Karpas-422 (cell line): ENCODE measurements around the gene SIAH2. TPM values are rescaled to one million over a fixed set of nuclear protein-coding genes. Genes with fewer than 3 reads are reported as not detected.
A peak's percentile ranks its signal among the peaks of the same experiment; 100 is the strongest.

Source experiments
- DNase-seq: peaks from one replicate; pipeline ENCODE4 v3.0.0-alpha.2; 2015
- H2AFZ ChIP-seq: fragments of 200-600 bp; sonication (generic); 2 replicates; pipeline ENCODE4 v1.6.1; 2014; ENCODE audit warnings: antibody characterized with exemption, low read length, mixed read lengths
- H3K27ac ChIP-seq: fragments of 200-600 bp; sonication (generic); 2 replicates; pipeline ENCODE4 v1.5.1; 2014; ENCODE audit warnings: mild to moderate bottlenecking, low read length, moderate library complexity
- H3K27me3 ChIP-seq: fragments of 200-600 bp; sonication (generic); 2 replicates; pipeline ENCODE4 v1.6.1; 2014; ENCODE audit warnings: low read length, mixed read lengths
- H3K36me3 ChIP-seq: fragments of 200-600 bp; sonication (generic); 2 replicates; pipeline ENCODE4 v1.6.1; 2014; ENCODE audit warnings: low read length, mixed read lengths; ENCODE audit not compliant: insufficient read depth
- H3K4me1 ChIP-seq: fragments of 200-600 bp; sonication (generic); 2 replicates; pipeline ENCODE4 v1.6.1; 2014; ENCODE audit warnings: mild to moderate bottlenecking, low read length, mixed read lengths
- H3K4me2 ChIP-seq: fragments of 200-600 bp; sonication (generic); 2 replicates; pipeline ENCODE4 v1.6.1; 2014; ENCODE audit warnings: low read length, low read depth, mild to moderate bottlenecking; ENCODE audit not compliant: poor library complexity, severe bottlenecking
- H3K4me3 ChIP-seq: fragments of 200-600 bp; sonication (generic); 2 replicates; pipeline ENCODE4 v1.5.1; 2014; ENCODE audit warnings: mild to moderate bottlenecking, antibody characterized with exemption, low read length, mixed read lengths
- H3K79me2 ChIP-seq: fragments of 200-600 bp; sonication (generic); 2 replicates; pipeline ENCODE4 v1.6.1; 2014; ENCODE audit warnings: mild to moderate bottlenecking, low read length, mixed read lengths
- H3K9ac ChIP-seq: fragments of 200-600 bp; sonication (generic); 2 replicates; pipeline ENCODE4 v1.6.0; 2014; ENCODE audit warnings: low read length
- H3K9me2 ChIP-seq: fragments of 200-600 bp; sonication (generic), shearing (Covaris generic); replicated peaks from 2 replicates; pipeline ENCODE4 v1.6.0; 2014; ENCODE audit warnings: mild to moderate bottlenecking, low read length, moderate library complexity; ENCODE audit not compliant: insufficient read depth
- H3K9me3 ChIP-seq: fragments of 300-700, 200-600 bp; sonication (generic); 2 replicates; pipeline ENCODE4 v1.6.1; 2014; ENCODE audit warnings: low read length, mixed read lengths
- H4K20me1 ChIP-seq: fragments of 200-600 bp; sonication (generic); 2 replicates; pipeline ENCODE4 v1.6.1; 2014; ENCODE audit warnings: mild to moderate bottlenecking, antibody characterized with exemption, low read length, low read depth; ENCODE audit not compliant: insufficient read depth
- total RNA-seq: library from RNA; depleted of rRNA; stranded (reverse); fragments of >200 nt; shearing (Covaris generic); gene quantifications from 2 replicates; pipeline ENCODE4 v1.2.3, GENCODE V29; 2014; ENCODE audit warnings: low replicate concordance

Gene SIAH2
- total RNA-seq, 1 experiment from 2014 or later, result 160 TPM

DNA sequence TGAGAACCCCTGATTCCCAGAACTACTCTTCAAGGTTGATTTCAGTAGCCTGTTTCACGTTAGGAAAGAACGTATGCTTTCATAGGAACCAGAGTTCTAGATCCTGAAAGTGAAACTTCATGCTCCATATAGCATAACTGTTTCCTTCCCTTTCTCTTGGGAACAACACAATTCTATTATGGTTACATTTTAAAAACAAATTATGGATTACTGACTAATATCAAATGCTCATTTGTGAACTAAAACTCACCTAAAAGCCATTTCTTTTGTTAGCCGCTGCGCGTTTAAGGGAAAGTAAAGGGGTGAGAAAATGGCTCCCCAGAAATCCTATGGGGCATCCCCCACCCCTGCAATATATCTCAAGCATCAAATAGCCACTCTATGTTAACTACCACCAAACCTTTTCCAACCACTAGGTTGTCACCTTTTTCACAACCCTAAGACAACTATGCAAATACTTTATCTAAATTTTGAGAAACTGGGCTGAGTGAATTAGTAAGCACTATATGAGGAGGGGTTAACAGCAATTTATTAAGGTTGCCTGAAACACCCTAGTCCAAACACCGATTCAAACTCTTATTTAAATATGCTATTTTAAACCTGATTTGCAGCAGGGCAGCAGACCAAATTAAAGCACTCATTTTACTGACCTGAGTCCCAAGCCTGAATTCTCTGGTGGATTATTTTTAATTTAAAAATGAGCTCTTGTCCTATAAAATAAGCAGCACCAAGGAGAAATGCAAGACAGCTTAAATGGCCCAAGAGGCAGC, 2.4 kb downstream of the SIAH2 start:
- Histone ChIP-seq H2AFZ (no peak overlapping the region), H3K4me3 (peak overlapping the region; percentile 85), H3K4me1 (peaks cover 70% of the 10 kb centered on the region), H4K20me1 (peaks cover 46% of the 10 kb centered on the region), H3K9me2 (no peaks in the 10 kb centered on the region), H3K27me3 (no peaks in the 10 kb centered on the region), H3K9ac (peak overlapping the region; percentile 93), H3K79me2 (peaks cover 75% of the 10 kb centered on the region), H3K4me2 (peak overlapping the region; percentile 81), H3K9me3 (no peaks in the 10 kb centered on the region), H3K36me3 (peaks cover 50% of the 10 kb centered on the region), H3K27ac (peak overlapping the region; percentile 100)
- DNase-seq, result peak; percentile 91

DNA sequence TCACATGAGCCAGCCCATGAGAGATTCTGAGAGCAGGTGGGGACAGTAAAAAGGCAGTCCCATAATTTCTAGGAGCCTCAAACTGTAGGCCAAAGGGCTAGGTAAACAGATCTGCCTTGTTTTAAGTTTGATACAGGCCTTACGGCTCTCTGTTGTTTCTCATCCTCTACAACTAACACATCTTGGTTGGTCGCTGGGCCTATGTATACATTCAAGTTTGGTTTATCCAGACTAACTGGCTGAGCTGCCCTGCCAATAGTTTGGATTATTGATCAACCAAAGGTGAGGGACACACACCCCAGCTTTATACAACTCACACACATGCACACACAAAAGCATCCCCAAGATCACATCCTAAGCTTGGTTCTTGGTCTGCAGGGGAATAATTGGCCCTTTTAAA, 3.0 kb downstream of the SIAH2 start:
- peaks cover 78% of the 10 kb centered on the region for H3K79me2 ChIP-seq
- no peak overlapping the region for H2AFZ ChIP-seq
- DNase-seq, result no peak
- peaks cover 51% of the 10 kb centered on the region for H3K36me3 ChIP-seq
- H3K27ac ChIP-seq, result peak overlapping the region; percentile 100
- peak overlapping the region; percentile 93 for H3K9ac ChIP-seq
- peaks cover 66% of the 10 kb centered on the region for H3K4me1 ChIP-seq
- H3K4me3 ChIP-seq, result peak overlapping the region; percentile 85
- H4K20me1 ChIP-seq, result peaks cover 46% of the 10 kb centered on the region
- no peaks in the 10 kb centered on the region for H3K27me3 ChIP-seq
- H3K9me2 ChIP-seq, result no peaks in the 10 kb centered on the region
- H3K9me3 ChIP-seq, result no peaks in the 10 kb centered on the region
- peak overlapping the region; percentile 81 for H3K4me2 ChIP-seq

DNA sequence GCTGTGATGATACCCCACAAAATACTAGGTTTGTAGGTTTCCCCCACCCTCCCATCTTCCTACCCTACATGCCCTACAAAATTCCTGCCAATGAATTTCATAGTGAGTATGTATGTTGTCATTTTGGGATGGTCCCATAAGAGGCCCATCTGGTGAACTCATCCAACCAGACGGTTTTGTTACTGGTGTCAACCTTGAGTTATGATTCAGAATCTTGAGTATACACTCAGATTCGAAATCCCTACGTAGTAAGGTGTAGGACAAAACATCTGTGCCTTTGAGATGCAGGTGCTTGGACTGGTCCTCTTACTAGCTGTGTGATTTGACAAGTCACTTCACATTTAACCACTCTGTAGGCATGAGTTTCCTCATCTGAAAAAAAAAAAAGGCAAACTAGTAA, 3.6 kb downstream of the SIAH2 start:
- H3K27me3 ChIP-seq, result no peaks in the 10 kb centered on the region
- peaks cover 64% of the 10 kb centered on the region for H3K4me1 ChIP-seq
- peak overlapping the region; percentile 85 for H3K4me3 ChIP-seq
- no peak for DNase-seq
- H3K9me3 ChIP-seq, result no peaks in the 10 kb centered on the region
- H3K36me3 ChIP-seq, result peaks cover 53% of the 10 kb centered on the region
- peak overlapping the region; percentile 93; the same call in 1 of the 2 replicates for H3K9ac ChIP-seq
- peaks cover 79% of the 10 kb centered on the region for H3K79me2 ChIP-seq
- H3K9me2 ChIP-seq, result no peaks in the 10 kb centered on the region
- H4K20me1 ChIP-seq, result peaks cover 50% of the 10 kb centered on the region
- peak overlapping the region; percentile 81 for H3K4me2 ChIP-seq
- H2AFZ ChIP-seq, result no peak overlapping the region
- peak overlapping the region; percentile 100 for H3K27ac ChIP-seq

DNA sequence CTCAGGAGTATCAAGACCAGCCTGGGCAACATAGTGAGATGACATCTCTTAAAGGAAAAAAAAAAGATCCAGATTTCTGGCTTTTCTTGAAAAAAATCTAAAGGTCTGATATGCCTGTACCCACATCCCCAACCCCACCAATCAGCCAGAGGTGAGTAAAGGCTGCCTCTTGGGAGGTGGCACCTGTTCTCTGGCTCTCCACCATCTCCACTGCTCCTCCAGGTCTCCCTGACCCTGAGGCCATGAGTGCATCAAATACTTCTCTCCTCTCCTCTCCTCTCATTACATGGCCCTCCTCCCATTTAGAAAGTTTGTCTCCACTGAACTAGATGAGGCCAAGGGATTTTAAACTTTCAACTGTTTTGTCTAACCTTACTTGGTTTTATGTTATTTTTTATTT, 5.2 kb downstream of the SIAH2 start:
- peaks cover 89% of the 10 kb centered on the region for H3K79me2 ChIP-seq
- H2AFZ ChIP-seq, result no peak overlapping the region
- peaks cover 56% of the 10 kb centered on the region for H3K36me3 ChIP-seq
- peaks cover 76% of the 10 kb centered on the region for H3K4me1 ChIP-seq
- H3K9me3 ChIP-seq, result no peaks in the 10 kb centered on the region
- H3K9ac ChIP-seq, result no peak overlapping the region
- no peak overlapping the region for H3K4me3 ChIP-seq
- DNase-seq, result no peak
- H3K27me3 ChIP-seq, result no peaks in the 10 kb centered on the region
- peak overlapping the region; percentile 55 for H3K27ac ChIP-seq
- no peaks in the 10 kb centered on the region for H3K9me2 ChIP-seq
- peak overlapping the region; percentile 2 for H3K4me2 ChIP-seq
- peaks cover 65% of the 10 kb centered on the region for H4K20me1 ChIP-seq

DNA sequence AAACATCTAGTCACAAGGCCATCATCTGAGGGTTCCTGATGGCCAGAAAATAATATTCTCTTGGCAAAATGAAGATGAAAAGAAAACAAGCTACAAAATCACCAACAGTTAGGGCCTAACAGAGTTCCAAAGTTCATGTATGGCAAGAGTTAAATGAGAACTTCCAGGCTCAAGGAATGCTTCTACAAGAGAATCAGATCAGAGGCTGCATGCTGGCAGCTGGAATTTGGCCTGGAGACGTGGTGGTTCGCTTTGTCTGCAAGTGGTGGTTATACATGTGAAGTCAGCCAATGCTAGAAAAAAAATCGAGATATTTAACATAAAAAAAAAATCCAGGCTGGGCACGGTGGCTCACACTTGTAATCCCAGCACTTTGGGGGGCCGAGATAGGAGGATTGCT, 5.6 kb downstream of the SIAH2 start:
- Histone ChIP-seq H3K9ac (no peak overlapping the region), H3K27me3 (no peaks in the 10 kb centered on the region), H4K20me1 (peaks cover 69% of the 10 kb centered on the region), H3K9me3 (no peaks in the 10 kb centered on the region), H2AFZ (no peak overlapping the region), H3K4me3 (no peak overlapping the region), H3K4me2 (peak overlapping the region; percentile 2), H3K79me2 (peaks cover 92% of the 10 kb centered on the region), H3K36me3 (peaks cover 58% of the 10 kb centered on the region), H3K9me2 (no peaks in the 10 kb centered on the region), H3K4me1 (peaks cover 80% of the 10 kb centered on the region), H3K27ac (peak overlapping the region; percentile 55; the same call in 1 of the 2 replicates)
- DNase-seq, result no peak

DNA sequence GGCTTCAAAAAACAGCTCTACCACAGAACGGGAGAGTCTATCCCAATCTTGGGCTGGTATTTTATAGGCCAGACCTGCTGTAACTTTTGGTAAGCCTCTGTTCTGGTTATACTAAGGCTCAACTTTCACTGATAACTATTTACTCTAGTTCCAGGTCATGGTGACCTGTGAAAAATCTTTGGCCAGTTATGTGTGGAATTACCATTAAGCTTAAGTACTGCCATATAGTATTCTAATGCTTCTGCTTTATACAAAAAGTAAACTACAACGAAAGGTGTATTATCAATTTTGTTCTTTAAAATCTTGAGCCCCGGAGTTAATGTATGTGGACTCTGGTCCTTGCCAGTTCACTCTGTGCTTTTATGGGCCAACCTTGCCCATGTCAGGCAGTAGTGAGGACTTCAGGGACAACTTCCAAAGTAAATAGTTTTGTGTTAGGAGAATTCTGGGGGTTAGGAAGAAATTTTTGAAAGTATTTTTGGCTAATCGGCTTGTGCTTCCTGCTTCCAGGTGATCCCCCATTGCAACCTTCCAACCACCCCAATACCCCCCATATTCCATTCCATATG, 6.4 kb downstream of the SIAH2 start:
- no peaks in the 10 kb centered on the region for H3K9me2 ChIP-seq
- H3K79me2 ChIP-seq, result peaks cover 92% of the 10 kb centered on the region
- H3K9ac ChIP-seq, result no peak overlapping the region
- H3K4me2 ChIP-seq, result peak overlapping the region; percentile 5
- H3K27ac ChIP-seq, result peak overlapping the region; percentile 55
- H3K4me1 ChIP-seq, result peaks cover 88% of the 10 kb centered on the region
- peaks cover 58% of the 10 kb centered on the region for H3K36me3 ChIP-seq
- H2AFZ ChIP-seq, result no peak overlapping the region
- no peak overlapping the region for H3K4me3 ChIP-seq
- peaks cover 73% of the 10 kb centered on the region for H4K20me1 ChIP-seq
- no peak for DNase-seq
- H3K27me3 ChIP-seq, result no peaks in the 10 kb centered on the region
- no peaks in the 10 kb centered on the region for H3K9me3 ChIP-seq

DNA sequence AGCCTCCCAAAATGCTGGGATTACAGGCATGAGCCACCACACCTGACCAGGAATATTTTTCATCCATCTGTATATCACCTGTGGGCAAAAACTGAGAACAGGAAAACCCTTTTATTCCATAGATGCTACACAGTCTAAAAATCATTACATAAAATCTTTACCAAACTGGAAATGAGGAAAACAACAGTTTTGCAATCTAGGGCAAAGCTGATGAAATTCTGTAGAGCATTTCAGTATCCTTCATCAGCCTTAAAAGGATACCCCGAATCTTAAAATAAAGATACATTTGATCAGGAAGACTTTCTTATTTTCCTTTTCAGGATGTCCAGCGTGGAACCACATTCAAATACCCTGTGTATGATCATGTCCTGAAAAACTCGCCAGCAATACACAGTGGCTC, 7.1 kb downstream of the SIAH2 start:
- peak overlapping the region; percentile 55 for H3K27ac ChIP-seq
- H3K36me3 ChIP-seq, result peaks cover 55% of the 10 kb centered on the region
- no peaks in the 10 kb centered on the region for H3K9me3 ChIP-seq
- peaks cover 77% of the 10 kb centered on the region for H4K20me1 ChIP-seq
- H3K4me2 ChIP-seq, result peak overlapping the region; percentile 5
- no peak for DNase-seq
- H3K9ac ChIP-seq, result no peak overlapping the region
- no peak overlapping the region for H2AFZ ChIP-seq
- H3K79me2 ChIP-seq, result peaks cover 92% of the 10 kb centered on the region
- H3K9me2 ChIP-seq, result no peaks in the 10 kb centered on the region
- H3K4me1 ChIP-seq, result peaks cover 90% of the 10 kb centered on the region
- no peak overlapping the region for H3K4me3 ChIP-seq
- no peaks in the 10 kb centered on the region for H3K27me3 ChIP-seq

DNA sequence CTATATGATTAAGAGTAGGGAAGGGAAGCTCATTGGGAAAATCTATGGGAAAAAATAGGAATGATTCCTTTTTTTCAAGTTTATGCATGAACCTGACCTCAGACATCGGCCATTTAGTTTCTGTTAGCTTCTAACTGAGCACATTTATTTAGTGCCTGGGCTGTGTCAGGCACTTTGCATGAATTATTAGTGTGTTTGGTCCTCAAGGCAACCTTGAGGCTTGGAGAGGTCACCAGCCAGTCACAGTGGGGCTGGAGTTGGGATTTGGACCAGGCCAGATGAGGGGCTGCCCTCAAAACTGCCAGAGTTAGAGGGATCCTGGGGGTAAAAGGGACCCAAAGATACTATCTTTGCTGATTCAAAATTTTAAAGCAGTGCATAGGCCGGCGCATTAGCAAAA, 8.1 kb downstream of the SIAH2 start:
- Histone ChIP-seq H4K20me1 (peaks cover 77% of the 10 kb centered on the region), H3K4me1 (peaks cover 90% of the 10 kb centered on the region)

More for the DNA sequence above, 8.1 kb downstream of the SIAH2 start:
- peak overlapping the region; percentile 13 for H3K4me2 ChIP-seq
- H2AFZ ChIP-seq, result no peak overlapping the region
- no peak for DNase-seq
- no peaks in the 10 kb centered on the region for H3K9me2 ChIP-seq
- H3K27me3 ChIP-seq, result no peaks in the 10 kb centered on the region
- peaks cover 92% of the 10 kb centered on the region for H3K79me2 ChIP-seq
- peaks cover 55% of the 10 kb centered on the region for H3K36me3 ChIP-seq
- H3K27ac ChIP-seq, result peak overlapping the region; percentile 64; the same call in 1 of the 2 replicates
- H3K9me3 ChIP-seq, result no peaks in the 10 kb centered on the region
- no peak overlapping the region for H3K9ac ChIP-seq
- H3K4me3 ChIP-seq, result no peak overlapping the region
